ENCODE results near the gene REEP1. TPM values are rescaled to one million over a fixed set of nuclear protein-coding genes. Genes with fewer than 3 reads are reported as not detected.

The REEP1 gene
- total RNA-seq, 1 experiment from 2014 or later, result 5.9 TPM

DNA sequence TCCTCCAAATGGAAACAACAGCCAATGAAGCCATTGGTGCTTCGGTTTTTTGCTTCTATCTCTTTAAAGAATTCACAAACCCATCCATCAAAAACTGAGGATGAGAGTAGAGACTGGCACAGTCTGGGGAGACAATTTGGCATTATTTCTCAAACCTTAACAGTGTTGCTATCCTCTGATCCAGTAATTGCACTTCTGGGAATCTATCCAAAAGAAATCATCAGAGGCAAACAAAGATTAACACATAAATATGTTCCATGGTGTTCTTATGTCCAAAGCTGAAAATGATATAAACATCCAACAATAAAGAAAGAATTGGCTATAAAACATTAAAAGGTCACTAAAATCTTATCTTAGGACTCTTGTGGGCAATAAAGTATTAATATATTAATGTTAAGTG lies 35.1 kb downstream of the REEP1 start:
- Histone ChIP-seq H3K9me2 (ENCODE audit: insufficient read depth) (no peaks in the 10 kb centered on the region), H4K20me1 (ENCODE audit: insufficient read depth) (no peaks in the 10 kb centered on the region), H3K27me3 (ENCODE audit: insufficient read depth, low read length) (no peaks in the 10 kb centered on the region), H3K4me1 (ENCODE audit: control insufficient read depth in 1 of 2, insufficient read depth in 2 of 2, low read length in 2 of 2) (no peaks in the 10 kb centered on the region), H3K9me3 (ENCODE audit: control insufficient read depth in 1 of 2, insufficient read depth in 1 of 2, low read depth in 1 of 2, low read length in 2 of 2) (no peaks in the 10 kb centered on the region), H3K4me3 (replicated peaks in 1 of 2; ENCODE audit: low read depth in 1 of 2, low read length in 2 of 2) (no peak overlapping the region), H3K27ac (ENCODE audit: low read depth, low read length) (no peak overlapping the region), H3K4me2 (ENCODE audit: low read length) (no peak overlapping the region), H3K79me2 (ENCODE audit: insufficient read depth, low read length) (no peaks in the 10 kb centered on the region), H3K36me3 (ENCODE audit: control insufficient read depth in 1 of 2, insufficient read depth in 2 of 2, low read length in 2 of 2) (no peaks in the 10 kb centered on the region), H3K9ac (ENCODE audit: low read length) (no peak overlapping the region), H2AFZ (ENCODE audit: low read depth, low read length, poor library complexity, severe bottlenecking) (no peak overlapping the region)
- ATAC-seq, result no peak
- no peak for TF ChIP-seq CEBPB (IDR thresholded peaks at IDR 0.05; ENCODE audit: low read depth)
- no peak for TF ChIP-seq EZH2 (IDR thresholded peaks at IDR 0.05)
- no peak for TF ChIP-seq JUND (IDR thresholded peaks at IDR 0.05)
- ChIA-PET POLR2A (no interaction called here), RAD21 (ENCODE audit: low non-redundant PET in 1 of 2, low total read pairs in 2 of 2, uncharacterized antibody in 2 of 2, unreplicated experiment in 2 of 2) (no interaction called here), CTCF (no interaction called here)
- BruUV-seq (replicated peaks), result no TSS peak
- intact Hi-C loops (cut with micrococcal nuclease), result no loop called here
- DNase-seq (ENCODE audit: low read depth, low spot score), result no peak

DNA sequence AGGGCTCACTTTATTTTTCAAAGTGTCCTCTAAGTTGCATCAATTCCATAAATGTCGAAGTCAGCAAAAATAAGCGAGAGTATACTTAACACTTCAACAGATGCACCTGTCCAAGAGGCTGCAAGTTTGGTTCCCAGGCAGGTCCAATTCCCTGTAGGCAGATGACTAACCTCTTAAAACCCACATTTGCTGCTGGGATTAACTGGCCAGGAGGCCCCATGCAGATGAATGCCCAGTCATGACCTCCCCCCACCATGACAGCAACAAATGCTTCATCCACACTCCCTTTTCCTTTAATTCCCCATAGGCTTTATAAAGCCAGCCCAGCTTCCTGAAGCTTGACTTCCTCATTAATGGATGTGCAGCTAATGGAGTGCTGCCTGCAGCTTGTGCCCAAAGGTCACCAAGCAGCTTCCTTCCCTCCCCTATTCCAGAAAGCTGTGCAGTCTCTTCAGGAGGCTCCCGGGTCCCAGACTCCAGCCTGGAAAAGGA lies 35.7 kb downstream of the REEP1 start:
- CTCF ChIA-PET, result no interaction called here
- TF ChIP-seq POLR2AphosphoS5 (IDR thresholded peaks at IDR 0.05; ENCODE audit: low read depth, low read length), result no peak
- TF ChIP-seq, protein P1, sequence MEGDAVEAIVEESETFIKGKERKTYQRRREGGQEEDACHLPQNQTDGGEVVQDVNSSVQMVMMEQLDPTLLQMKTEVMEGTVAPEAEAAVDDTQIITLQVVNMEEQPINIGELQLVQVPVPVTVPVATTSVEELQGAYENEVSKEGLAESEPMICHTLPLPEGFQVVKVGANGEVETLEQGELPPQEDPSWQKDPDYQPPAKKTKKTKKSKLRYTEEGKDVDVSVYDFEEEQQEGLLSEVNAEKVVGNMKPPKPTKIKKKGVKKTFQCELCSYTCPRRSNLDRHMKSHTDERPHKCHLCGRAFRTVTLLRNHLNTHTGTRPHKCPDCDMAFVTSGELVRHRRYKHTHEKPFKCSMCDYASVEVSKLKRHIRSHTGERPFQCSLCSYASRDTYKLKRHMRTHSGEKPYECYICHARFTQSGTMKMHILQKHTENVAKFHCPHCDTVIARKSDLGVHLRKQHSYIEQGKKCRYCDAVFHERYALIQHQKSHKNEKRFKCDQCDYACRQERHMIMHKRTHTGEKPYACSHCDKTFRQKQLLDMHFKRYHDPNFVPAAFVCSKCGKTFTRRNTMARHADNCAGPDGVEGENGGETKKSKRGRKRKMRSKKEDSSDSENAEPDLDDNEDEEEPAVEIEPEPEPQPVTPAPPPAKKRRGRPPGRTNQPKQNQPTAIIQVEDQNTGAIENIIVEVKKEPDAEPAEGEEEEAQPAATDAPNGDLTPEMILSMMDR (IDR thresholded peaks at IDR 0.05 in 2 of 3, conservative IDR thresholded peaks at IDR 0.05 in 1 of 3; ENCODE audit: borderline replicate concordance in 1 of 3, insufficient read depth in 1 of 3, low read depth in 2 of 3, low read length in 2 of 3), result no peak
- no peak for TF ChIP-seq CEBPB (IDR thresholded peaks at IDR 0.05; ENCODE audit: low read depth)
- TF ChIP-seq, protein P2, sequence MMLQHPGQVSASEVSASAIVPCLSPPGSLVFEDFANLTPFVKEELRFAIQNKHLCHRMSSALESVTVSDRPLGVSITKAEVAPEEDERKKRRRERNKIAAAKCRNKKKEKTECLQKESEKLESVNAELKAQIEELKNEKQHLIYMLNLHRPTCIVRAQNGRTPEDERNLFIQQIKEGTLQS (IDR thresholded peaks at IDR 0.05), result no peak
- TF ChIP-seq SP1 (IDR thresholded peaks at IDR 0.05; ENCODE audit: low read depth), result no peak
- no peak for TF ChIP-seq YY1 (IDR thresholded peaks at IDR 0.05; ENCODE audit: extremely low read depth, insufficient replicate concordance, low read depth, low read length)
- no peak for TF ChIP-seq JUND (IDR thresholded peaks at IDR 0.05)
- no peak for TF ChIP-seq EZH2phosphoT487 (IDR thresholded peaks at IDR 0.05; ENCODE audit: borderline replicate concordance)
- TF ChIP-seq EZH2 (IDR thresholded peaks at IDR 0.05), result no peak
- no peak for TF ChIP-seq CBX3 (IDR thresholded peaks at IDR 0.05; ENCODE audit: low read depth)
- no peak for TF ChIP-seq POLR2A (IDR thresholded peaks at IDR 0.05; ENCODE audit: borderline replicate concordance, extremely low read depth, insufficient read depth, insufficient read length)
- TF ChIP-seq ZNF274 (IDR thresholded peaks at IDR 0.05; ENCODE audit: low read depth, low read length), result no peak
- TF ChIP-seq, protein P3, sequence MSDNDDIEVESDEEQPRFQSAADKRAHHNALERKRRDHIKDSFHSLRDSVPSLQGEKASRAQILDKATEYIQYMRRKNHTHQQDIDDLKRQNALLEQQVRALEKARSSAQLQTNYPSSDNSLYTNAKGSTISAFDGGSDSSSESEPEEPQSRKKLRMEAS (IDR thresholded peaks at IDR 0.05), result no peak
- no TSS peak for BruUV-seq (replicated peaks)

More for the DNA sequence above, 35.7 kb downstream of the REEP1 start:
- Histone ChIP-seq H3K36me3 (ENCODE audit: control insufficient read depth in 1 of 2, insufficient read depth in 2 of 2, low read length in 2 of 2) (no peaks in the 10 kb centered on the region), H3K4me1 (ENCODE audit: control insufficient read depth in 1 of 2, insufficient read depth in 2 of 2, low read length in 2 of 2) (no peaks in the 10 kb centered on the region), H3K4me2 (ENCODE audit: low read length) (no peak overlapping the region), H3K4me3 (replicated peaks in 1 of 2; ENCODE audit: low read depth in 1 of 2, low read length in 2 of 2) (no peak overlapping the region), H3K9ac (ENCODE audit: low read length) (no peak overlapping the region), H3K9me2 (ENCODE audit: insufficient read depth) (no peaks in the 10 kb centered on the region), H2AFZ (ENCODE audit: low read depth, low read length, poor library complexity, severe bottlenecking) (no peak overlapping the region), H3K9me3 (ENCODE audit: control insufficient read depth in 1 of 2, insufficient read depth in 1 of 2, low read depth in 1 of 2, low read length in 2 of 2) (no peaks in the 10 kb centered on the region), H3K27ac (ENCODE audit: low read depth, low read length) (no peak overlapping the region), H3K27me3 (ENCODE audit: insufficient read depth, low read length) (no peaks in the 10 kb centered on the region), H4K20me1 (ENCODE audit: insufficient read depth) (no peaks in the 10 kb centered on the region), H3K79me2 (ENCODE audit: insufficient read depth, low read length) (no peaks in the 10 kb centered on the region)
- intact Hi-C loops (cut with micrococcal nuclease), result no loop called here
- RAD21 ChIA-PET (ENCODE audit: low non-redundant PET in 1 of 2, low total read pairs in 2 of 2, uncharacterized antibody in 2 of 2, unreplicated experiment in 2 of 2), result no interaction called here
- ATAC-seq (no peak), DNase-seq (ENCODE audit: low read depth, low spot score) (no peak)
- POLR2A ChIA-PET, result no interaction called here

Measured in HCT116 (cell line).